ELR (cell line): ENCODE data around the gene RXRB.
"Not testable (repeated sequence)": the region's sequence is repeated elsewhere in the genome, so short reads cannot be mapped to it uniquely, and the experiment has no call there.

Source experiments
- DNase-seq: peaks from one replicate; pipeline ENCODE4 v3.0.0-alpha.2; 2015; ENCODE audit warnings: low read depth

The RXRB gene

DNA sequence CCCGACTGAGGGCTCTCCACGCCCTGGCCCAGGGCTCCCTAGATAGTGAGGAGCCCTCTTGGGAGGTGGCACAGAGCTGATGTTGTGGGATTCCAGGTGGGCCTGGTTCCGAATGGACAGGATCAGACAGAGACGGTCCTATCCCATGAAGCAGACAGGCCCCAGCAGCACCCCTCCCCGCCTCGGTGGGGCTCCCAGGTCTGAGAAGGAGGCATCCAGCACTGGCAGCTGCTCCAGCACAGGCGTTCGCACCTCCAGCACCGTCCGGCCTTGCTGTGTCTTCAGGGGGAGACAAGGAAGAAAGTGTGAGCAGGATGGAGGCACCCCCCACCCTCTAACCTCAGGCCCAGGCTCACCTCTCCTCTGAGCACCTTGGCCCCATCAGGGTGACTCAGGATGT is 36.9 kb downstream of the RXRB start:
- DNase-seq, result no peak

- DNase-seq, result peak; percentile 73
Observed at GRCh38 chr6:33161354-33162331, 38.8 kb downstream of the RXRB start.

- DNase-seq, result peak; percentile 85
Observed at GRCh38 chr6:33160728-33161344, 39.6 kb downstream of the RXRB start.

DNA sequence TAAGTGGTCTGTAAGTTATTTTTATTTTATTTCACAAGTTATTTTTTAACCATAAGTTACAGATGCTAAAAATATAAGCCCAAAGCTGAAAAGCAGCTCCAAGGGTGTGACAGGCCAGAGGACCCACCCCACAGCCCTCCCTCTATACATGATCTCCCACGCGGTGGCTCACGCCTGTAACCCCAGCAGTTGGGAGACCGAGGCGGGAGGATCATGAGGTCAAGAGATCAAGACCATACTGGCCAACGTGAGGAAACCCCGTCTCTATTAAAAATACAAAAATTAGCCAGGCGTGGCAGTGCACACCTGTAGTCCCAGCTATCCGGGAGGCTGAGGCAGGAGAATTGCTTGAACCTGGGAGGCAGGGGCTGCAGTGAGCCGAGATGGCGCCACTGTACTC is 40.4 kb downstream of the RXRB start:
- no peak for DNase-seq

GRCh38 chr6:33156964-33157363 is 43.5 kb downstream of the RXRB start:
- no peak for DNase-seq

DNA sequence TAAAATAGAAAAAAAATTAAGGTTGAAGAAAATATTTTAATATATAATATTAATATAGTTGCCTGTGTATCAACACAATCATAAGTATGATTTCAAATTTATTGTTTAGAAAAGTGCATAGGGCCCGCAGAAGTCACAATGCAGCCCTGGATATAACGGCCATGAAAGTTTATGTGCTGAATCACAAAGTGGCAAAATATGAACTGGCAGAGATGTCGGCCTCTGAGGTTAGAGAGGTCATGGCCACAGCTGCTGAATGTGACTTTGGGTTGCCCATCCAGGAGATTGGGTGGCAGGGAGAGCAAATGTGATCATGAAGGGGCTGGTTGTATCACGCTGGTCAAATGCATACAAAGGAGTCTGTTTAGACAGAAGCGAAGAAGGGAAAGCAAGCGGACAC is 43.9 kb downstream of the RXRB start:
- DNase-seq, result no peak

GRCh38 chr6:33154349-33154748 is 46.1 kb downstream of the RXRB start:
- no peak for DNase-seq

- no peak for DNase-seq
Observed at GRCh38 chr6:33151050-33151449, 49.4 kb downstream of the RXRB start.

GRCh38 chr6:33150560-33150959 is 49.9 kb downstream of the RXRB start:
- not testable (repeated sequence) for DNase-seq

DNA sequence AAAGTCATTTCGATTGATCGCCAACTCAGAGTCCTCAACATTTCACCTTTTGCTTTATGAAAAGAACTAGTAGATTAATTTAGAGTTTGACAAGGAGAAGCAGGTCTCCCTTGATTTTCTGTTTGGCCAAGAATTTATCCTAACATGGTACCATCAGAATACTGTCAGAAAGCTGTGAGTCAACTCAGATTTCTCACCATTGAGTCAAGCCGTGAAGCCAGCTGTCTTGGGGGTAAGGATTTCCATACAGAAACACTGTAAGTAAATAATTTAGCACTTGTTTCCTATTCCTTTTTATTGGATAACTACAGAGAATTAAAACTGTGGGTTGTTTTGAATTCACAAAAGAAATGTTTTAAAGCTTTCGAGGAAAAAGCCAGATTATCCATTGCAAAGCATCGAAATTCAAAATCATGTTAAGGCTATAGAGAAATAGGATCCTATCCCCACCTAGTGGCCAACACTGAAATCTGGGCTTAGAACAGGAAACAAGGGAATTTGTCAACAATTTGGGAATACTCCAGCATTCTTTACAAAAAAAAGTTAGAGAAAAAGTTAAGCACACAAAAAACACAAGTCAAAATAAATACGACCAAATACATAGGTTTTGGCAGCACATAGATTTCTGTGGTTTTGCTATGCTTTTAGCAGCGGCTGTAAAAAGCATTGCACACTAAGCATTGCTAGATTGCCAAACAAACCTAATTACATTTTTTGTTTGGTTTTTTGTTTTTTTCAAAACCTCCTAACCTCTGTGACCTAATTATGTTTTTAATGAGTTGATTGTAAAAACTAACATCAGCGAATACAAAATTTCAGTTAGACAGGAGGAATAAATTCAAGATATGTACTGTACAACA is 52.4 kb downstream of the RXRB start:
- peak; percentile 64 for DNase-seq

DNA sequence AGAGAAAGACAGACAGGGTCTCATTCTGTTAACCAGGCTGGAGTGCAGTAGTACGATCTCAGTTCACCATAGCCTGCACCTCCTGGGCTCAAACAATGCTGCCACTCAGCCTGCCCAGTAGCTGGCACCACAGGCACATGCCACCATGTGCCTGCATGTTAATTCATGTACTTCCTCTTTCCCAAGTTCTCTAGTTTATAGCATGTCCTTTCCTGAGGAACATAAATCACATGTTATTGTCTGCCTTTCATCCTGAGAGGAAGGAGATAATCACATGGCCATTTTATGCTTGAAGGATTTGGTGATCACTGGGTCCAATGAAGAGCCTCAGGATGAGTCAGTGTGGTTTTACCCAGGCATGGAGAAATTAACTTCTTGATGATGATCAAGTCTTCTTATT is 56.1 kb downstream of the RXRB start:
- no peak for DNase-seq
